ENCODE measurements around the gene ABHD4. TPM values are rescaled to one million over a fixed set of nuclear protein-coding genes. Genes with fewer than 3 reads are reported as not detected.

Gene ABHD4
- total and polyA plus RNA-seq, 2 donors (not counting 1 experiment from before 2014, with no cell fraction given) = 10.5 to 22.7 TPM

DNA sequence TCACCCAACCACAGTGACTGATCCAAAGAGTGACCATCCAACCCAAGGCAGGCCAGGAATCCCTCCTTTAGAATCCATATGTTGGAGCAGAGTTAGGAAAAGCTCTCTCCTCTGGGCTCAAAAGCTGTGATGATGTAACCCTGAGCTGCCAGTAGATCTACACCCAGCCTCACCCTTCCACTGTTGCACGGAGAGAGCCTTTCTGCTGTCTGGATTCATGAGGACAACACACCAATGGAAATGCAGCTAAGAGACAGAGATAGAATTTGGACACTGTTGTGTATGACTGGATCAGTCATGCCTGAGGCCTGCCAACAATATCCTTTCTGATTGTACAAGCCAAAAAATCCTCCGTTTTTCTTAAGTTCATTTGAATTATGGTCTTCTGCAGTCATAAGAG lies 50.4 kb downstream of the ABHD4 start:
- Histone ChIP-seq H3K9ac (ENCODE audit: low read length) (no peak overlapping the region), H2AFZ (ENCODE audit: insufficient read depth, low read depth, low read length, poor library complexity, severe bottlenecking) (no peak overlapping the region), H3K79me2 (ENCODE audit: control insufficient read depth, insufficient read depth, low read length) (no peaks in the 10 kb centered on the region), H3K36me3 (replicated peaks in 1 of 2; ENCODE audit: control extremely low read depth in 1 of 2, control insufficient read depth in 1 of 2, extremely low read depth in 1 of 2, insufficient read depth in 2 of 2, low read length in 1 of 2) (no peaks in the 10 kb centered on the region), H3K27me3 (replicated peaks in 1 of 4; ENCODE audit: control extremely low read depth in 1 of 4, control insufficient read depth in 3 of 4, insufficient read depth in 4 of 4, low read length in 3 of 4) (peaks cover 0 to 3% (median 0%) of the 10 kb centered on the region in 4 experiments), H3K4me1 (ENCODE audit: control insufficient read depth in 2 of 2, insufficient read depth in 2 of 2, low read length in 2 of 2) (no peaks in the 10 kb centered on the region), H3K4me2 (replicated peaks; ENCODE audit: low read depth, low read length, poor library complexity, severe bottlenecking) (no peak overlapping the region), H3K4me3 (ENCODE audit: control extremely low read depth in 1 of 5, extremely low read depth in 1 of 5, insufficient read depth in 1 of 5, low read depth in 2 of 5, low read length in 4 of 5) (no peak overlapping the region), H4K20me1 (ENCODE audit: control insufficient read depth, insufficient read depth, low read length, poor library complexity, severe bottlenecking) (no peaks in the 10 kb centered on the region), H3K9me3 (ENCODE audit: control extremely low read depth in 1 of 3, control insufficient read depth in 2 of 3, insufficient read depth in 1 of 3, low read length in 2 of 3) (no peaks in the 10 kb centered on the region), H3K27ac (ENCODE audit: low read length in 2 of 2) (no peak overlapping the region)
- Mint-ChIP-seq H3K9me3 (ENCODE audit: insufficient read depth) (no peaks in the 10 kb centered on the region), H3K4me1 (no peaks in the 10 kb centered on the region), H3K27me3 (peaks cover 6% of the 10 kb centered on the region), H3K27ac (no peak overlapping the region), H3K4me3 (no peak overlapping the region)
- ATAC-seq (ENCODE audit: low read depth) (no peak), DNase-seq (no peak)
- CTCF ChIA-PET = interaction anchor here (0.7 to 1.9 kb wide), 5 partner anchors 78 to 384 kb away, joined by 3 to 12 read pairs (median 4); no protein-coding TSS in a partner anchor
- intact Hi-C loops (cut with micrococcal nuclease) = no loop called here
- TF ChIP-seq EZH2 (IDR thresholded peaks at IDR 0.05; ENCODE audit: borderline replicate concordance, insufficient read depth, low read depth, low read length, poor library complexity, severe bottlenecking) (no peak), CTCF (IDR thresholded peaks at IDR 0.05) (no peak)
- POLR2A ChIA-PET = no interaction called here
- no CpG with 5 or more reads among the region's 2 CpGs for WGBS (ENCODE audit: insufficient coverage)

- H3K27ac ChIP-seq (ENCODE audit: low read length in 2 of 2) = no peak overlapping the region
- DNase-seq (no peak), ATAC-seq (ENCODE audit: low read depth) (no peak)
- H3K9me3 ChIP-seq (ENCODE audit: control extremely low read depth in 1 of 3, control insufficient read depth in 2 of 3, insufficient read depth in 1 of 3, low read length in 2 of 3) = no peaks in the 10 kb centered on the region
- Mint-ChIP-seq H3K27ac (no peak overlapping the region), H3K9me3 (ENCODE audit: insufficient read depth) (no peaks in the 10 kb centered on the region), H3K27me3 (no peaks in the 10 kb centered on the region), H3K4me1 (no peaks in the 10 kb centered on the region), H3K4me3 (no peak overlapping the region)
- no peak overlapping the region for H3K9ac ChIP-seq (ENCODE audit: low read length)
- POLR2A ChIA-PET = interaction anchor here (0.6 kb wide), 1 partner anchor 39 kb away, joined by 3 read pairs; no protein-coding TSS in a partner anchor
- intact Hi-C loops (cut with micrococcal nuclease) = no loop called here
- no peaks in the 10 kb centered on the region for H3K36me3 ChIP-seq (replicated peaks in 1 of 2; ENCODE audit: control extremely low read depth in 1 of 2, control insufficient read depth in 1 of 2, extremely low read depth in 1 of 2, insufficient read depth in 2 of 2, low read length in 1 of 2)
- H3K4me1 ChIP-seq (ENCODE audit: control insufficient read depth in 2 of 2, insufficient read depth in 2 of 2, low read length in 2 of 2) = no peaks in the 10 kb centered on the region
- CTCF ChIA-PET = interaction anchor here (1.0 to 4.2 kb wide), 4 partner anchors 9 to 331 kb away, joined by 3 to 68 read pairs (median 4); partner anchors contain the start of gene DAD1
- no peak overlapping the region for H3K4me2 ChIP-seq (replicated peaks; ENCODE audit: low read depth, low read length, poor library complexity, severe bottlenecking)
- H3K27me3 ChIP-seq (replicated peaks in 1 of 4; ENCODE audit: control extremely low read depth in 1 of 4, control insufficient read depth in 3 of 4, insufficient read depth in 4 of 4, low read length in 3 of 4) = peaks cover 0 to 3% (median 0%) of the 10 kb centered on the region in 4 experiments
- no peaks in the 10 kb centered on the region for H4K20me1 ChIP-seq (ENCODE audit: control insufficient read depth, insufficient read depth, low read length, poor library complexity, severe bottlenecking)
- no peak overlapping the region for H2AFZ ChIP-seq (ENCODE audit: insufficient read depth, low read depth, low read length, poor library complexity, severe bottlenecking)
- H3K4me3 ChIP-seq (ENCODE audit: control extremely low read depth in 1 of 5, extremely low read depth in 1 of 5, insufficient read depth in 1 of 5, low read depth in 2 of 5, low read length in 4 of 5) = no peak overlapping the region
- H3K79me2 ChIP-seq (ENCODE audit: control insufficient read depth, insufficient read depth, low read length) = no peaks in the 10 kb centered on the region
- TF ChIP-seq EZH2 (IDR thresholded peaks at IDR 0.05; ENCODE audit: borderline replicate concordance, insufficient read depth, low read depth, low read length, poor library complexity, severe bottlenecking) (no peak), CTCF (IDR thresholded peaks at IDR 0.05) (no peak)
- 95% methylated on average over 5 of the region's 7 CpGs for WGBS (ENCODE audit: insufficient coverage)
Measured at GRCh38 chr14:22650046-22650739, 52.1 kb downstream of the ABHD4 start.

Data from B cell (primary cell).